HG02973 (cell line): ENCODE results near the gene TANK.

ENCODE experiments used
- ATAC-seq: cut with Tn5 transposase; IDR thresholded peaks from one replicate; pipeline ENCODE4 v1.9.1; 2021; ENCODE audit warnings: moderate library complexity; ENCODE audit not compliant: unreplicated experiment

The TANK gene, protein sequence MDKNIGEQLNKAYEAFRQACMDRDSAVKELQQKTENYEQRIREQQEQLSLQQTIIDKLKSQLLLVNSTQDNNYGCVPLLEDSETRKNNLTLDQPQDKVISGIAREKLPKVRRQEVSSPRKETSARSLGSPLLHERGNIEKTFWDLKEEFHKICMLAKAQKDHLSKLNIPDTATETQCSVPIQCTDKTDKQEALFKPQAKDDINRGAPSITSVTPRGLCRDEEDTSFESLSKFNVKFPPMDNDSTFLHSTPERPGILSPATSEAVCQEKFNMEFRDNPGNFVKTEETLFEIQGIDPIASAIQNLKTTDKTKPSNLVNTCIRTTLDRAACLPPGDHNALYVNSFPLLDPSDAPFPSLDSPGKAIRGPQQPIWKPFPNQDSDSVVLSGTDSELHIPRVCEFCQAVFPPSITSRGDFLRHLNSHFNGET

DNA sequence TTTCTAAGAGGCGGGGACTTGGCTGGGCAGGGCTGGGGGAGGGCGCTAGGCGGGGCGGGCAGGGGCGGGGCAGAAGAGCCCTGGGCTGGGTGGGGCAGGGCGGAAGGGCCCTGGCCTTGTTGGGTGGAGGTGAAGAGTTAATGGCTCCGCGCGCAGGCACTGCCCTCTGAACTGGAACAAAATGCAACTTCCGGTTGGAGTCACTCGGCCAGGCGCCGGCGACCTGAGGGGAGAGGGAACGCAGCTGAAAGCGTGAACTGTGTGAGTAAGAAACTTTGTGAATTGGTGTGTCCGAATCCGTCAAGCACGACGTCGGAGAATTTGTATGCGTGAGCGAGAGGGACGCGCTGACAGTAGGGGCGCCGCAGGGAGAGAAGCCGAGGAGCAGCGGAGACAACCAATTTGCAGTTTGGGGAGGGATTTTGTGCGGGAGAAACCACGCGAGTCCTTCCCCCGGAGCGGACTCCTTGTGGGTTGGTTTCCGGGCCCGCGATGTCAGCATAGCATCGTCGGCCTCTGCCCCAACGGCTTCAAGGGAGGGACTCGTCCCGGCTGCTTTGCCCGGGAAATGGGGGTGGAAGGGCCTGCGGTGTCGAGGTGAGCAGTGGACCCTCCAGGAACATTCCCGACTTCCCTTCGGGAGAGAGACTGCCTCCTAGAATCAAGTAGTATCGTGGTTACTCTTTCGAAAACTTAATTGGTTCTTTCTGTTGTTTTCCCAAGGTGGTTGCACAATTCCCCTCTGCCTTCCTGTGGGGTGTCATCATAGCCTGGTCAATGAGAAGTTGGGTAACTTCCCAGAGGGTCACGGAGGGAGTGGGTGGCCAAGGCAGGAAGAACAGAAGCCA lies at the start of gene TANK:
Gene TANK, plus strand, starts transcription at position 203 of the 848 bp plus-strand sequence. CDS start 19,235 bp downstream, outside the sequence.
- peak; percentile 89 for ATAC-seq

DNA sequence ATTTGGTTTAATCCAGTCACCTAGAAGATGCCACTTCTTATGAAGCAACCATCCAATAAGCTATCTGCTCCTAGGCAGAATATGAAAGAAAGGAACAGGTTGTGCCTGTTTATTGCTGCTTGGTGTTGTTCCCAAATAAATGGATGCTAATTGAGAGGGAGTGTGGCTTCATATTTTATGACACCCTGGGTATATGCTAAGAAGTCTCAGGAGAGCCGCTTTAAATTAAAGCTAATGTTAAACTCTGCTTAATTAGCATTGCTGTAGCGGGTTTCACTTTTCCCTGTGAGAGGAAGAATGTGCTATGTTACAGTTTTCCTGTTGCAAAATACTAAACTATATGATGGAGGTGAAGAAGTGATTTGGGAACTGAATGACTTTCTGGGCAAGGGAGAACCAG lies 48.7 kb upstream of the TANK start:
- no peak for ATAC-seq

DNA sequence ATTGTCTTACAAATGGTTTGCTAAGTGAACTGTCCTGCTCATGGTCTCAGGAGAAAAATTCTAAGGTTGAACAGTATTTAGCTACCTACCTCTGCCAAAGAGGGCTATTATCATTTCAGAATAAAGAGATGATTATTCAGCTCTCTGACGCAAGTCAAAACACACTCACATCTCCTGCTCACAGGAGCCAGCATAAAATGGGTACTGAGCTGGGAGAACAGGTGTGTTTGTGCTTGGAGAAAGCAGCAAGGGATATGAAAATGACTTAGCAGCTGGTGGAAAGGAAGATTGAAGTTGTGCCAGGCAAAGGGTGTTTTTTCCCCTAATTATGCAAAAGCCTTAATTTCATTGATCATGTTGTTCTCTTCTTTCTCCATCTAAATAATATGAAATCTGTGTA lies 47.3 kb upstream of the TANK start:
- no peak for ATAC-seq

DNA sequence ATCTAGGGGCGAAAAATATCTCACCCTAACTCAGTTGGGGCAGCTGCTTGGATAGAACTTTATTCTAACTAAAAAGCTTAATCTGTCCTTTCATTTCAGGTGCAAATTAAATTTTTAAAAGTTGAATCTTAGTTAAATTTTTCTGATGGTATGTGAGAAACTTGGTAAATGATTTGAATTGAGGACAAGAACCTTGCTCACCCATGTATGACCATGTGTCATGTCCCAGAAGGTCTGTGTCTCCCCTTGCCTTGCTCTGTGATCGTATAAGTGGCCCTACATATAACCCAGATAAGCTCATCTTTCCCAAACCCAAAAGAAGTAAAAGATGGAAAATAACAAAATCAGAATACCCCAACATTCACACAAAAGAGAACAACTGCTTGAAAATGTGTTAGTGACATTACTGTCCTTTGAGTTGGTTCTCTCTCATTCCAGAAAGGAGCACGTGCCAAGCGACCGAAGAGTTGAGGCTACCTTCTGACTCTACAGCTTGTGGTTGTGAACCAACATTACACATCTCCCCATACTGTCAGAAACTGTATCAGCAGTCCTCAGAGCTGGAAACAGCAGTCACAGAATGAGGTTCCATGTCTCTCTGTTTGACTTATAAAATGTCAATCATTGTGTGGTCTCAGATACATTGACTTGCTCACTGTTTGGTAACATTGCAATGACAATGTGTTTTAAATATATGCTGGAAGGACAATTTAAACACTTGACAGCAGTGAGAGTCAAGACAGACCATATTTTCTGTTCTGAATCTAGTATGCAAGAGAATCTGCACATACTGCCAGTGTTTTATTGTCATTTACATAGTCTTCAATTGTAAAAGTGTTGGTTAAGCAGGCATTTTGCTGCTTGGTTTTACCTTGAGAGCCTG lies 46.3 kb upstream of the TANK start:
- ATAC-seq = no peak

DNA sequence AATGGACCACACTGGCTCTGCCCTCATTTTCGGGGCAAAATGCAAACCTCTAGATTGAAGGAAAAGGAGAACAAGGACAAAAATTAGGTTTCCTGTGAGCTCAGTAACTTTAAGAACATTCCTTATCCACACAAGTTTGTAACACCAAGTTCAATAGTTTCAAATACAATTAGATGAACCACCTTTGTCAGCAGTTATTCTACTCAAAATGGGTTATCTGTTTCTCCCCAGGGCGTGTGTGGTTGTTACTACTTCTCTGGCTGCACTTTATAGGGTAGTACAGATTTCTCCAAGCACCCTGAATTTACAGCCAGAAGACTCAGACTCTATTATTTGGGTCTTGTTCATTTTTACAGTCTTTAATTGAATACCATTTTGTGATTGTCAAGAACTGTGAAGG lies 45.0 kb upstream of the TANK start:
- no peak for ATAC-seq

DNA sequence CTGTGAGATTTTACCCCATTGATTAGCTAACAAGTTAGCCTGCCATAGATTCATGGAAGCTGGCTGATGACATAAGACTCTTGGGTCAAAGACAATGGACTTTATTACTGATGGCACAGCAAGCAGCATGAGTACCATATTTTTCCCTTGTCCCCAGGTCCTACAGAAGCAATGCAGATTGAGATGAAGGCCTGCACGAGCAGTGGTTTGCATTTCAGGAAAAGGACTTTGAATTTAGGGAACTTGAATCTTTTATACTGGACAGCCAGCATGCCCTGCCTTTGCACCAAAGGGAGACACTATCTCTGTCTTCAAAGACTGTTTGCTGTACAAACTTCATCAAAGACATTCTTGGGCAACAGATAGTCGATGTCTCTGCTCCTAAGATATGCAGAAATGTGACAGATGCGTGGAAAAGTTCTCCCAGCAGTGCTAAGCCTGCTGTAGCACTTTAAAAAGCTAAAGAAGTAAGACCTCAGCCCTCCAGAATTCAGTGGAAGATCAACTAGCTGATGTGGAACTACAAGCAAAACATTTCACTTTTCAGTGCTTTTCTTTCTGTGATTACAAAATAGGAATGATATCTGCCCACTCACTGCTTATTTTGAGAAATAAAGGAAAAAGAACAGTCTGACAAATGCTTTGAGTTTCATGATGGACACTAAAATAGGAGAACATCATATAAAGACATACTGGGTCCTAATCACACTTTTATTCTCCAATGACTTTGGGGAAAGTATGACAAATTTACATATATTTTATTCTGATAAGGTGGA lies 44.4 kb upstream of the TANK start:
- ATAC-seq = no peak

DNA sequence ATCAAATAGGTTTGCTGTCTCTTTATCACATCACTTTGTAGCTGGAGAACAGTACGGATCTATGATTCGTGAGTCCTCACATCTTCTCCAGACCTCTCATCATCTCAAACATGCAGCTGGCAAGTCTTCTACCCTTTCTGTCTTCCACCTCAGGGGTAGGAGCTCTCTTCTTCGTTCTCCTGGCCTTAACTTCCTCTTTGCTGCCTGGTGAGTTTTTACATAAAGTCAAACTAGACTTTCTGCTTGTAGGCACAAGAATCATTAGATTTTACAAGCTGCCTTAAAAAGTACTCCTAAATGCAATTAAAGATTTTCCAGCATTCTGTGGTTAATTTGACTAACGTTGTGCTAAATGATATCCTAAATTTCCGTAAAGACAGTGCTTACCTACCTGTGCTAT lies 43.7 kb upstream of the TANK start:
- ATAC-seq = no peak

DNA sequence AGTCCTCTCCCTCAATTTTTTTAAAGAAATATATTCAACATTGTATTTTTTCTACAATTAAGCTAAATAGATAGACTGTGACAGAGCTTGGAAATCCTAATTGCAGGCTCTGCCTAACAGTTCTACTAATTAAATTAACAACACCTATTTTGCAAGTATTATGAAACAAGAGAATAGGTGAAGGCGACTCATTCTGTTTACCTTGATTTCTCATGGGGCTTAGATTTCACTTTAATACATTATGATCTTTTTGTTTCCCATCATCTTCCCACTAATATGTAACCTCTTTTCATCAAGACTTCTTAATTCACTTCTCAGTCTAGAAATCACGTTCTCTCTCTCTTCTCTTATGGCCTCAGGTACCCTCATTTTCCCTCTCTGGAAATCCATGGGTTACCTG lies 42.7 kb upstream of the TANK start:
- no peak for ATAC-seq

DNA sequence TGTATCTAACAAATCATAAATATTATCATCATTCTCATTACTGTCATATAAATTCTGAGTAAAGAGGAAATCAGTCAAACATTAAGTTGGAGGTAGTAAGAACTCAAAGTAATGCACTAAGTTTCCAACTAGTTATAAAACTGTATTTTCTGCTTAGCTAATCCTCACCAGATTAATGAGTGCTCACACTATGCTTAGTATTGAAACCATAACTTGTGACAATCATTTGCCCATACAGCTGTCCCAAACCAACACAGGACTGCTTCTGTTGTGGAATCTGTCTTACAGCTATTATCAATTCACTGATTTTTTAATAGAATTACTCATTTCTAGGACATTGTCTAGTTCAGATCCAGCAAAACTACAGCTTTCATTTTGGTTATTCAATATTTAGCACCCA lies 41.5 kb upstream of the TANK start:
- peak; percentile 37 for ATAC-seq

DNA sequence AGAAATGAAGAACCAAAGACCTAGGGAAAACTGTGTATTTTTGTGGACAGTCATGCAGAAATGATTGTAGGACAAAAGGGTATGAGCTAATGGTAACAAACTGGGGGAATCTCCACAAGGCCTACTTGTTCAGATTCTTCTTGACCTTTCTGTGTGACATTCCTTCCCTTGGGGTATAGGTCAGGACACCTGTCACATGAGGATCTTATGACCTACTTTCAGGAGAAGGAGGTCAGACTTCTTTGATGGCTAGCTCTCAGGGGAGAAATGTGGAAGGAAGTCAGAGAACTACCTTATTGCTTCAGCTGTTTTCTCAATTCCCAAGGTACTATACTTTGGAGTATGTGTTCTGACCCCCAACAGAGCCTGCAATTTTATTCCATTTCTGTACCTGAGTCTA lies 40.7 kb upstream of the TANK start:
- ATAC-seq = no peak

DNA sequence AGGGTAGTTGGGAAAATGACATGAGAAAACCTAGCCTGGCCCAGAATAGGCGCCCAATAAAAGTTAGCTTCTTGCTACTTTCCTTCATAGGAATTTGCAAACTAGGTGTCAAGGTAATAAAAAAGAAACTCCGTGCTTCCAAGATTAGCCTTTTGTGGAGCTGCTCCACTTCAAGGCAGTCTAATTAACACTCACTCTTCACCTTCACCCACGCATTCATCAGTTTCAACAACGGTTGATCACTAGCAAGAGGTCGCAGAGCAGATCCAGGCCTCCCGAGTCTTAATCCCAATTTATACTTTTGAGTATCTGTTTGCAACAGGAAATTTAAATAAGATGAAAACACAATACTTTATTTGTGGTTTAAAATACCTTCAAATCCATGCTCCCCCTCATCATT lies 39.5 kb upstream of the TANK start:
- no peak for ATAC-seq

DNA sequence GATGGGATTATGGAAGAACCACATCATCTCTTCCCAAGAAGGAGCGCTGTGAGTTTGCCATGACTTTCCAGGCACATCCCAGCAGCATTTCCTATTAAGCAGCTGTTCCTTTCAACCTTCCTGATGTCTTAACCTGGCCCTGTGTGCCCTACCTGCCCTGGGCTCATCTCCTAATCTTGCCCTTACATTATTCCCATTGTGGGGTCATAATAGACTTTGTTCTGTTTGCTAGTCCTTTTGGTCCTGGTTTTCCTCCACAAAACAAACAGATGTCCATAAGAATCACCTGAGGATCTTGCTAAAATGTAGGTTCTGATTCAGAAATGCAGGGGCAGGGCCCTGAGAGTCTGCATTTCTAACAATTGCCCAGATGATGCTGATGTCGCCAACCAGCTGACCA lies 38.6 kb upstream of the TANK start:
- no peak for ATAC-seq

DNA sequence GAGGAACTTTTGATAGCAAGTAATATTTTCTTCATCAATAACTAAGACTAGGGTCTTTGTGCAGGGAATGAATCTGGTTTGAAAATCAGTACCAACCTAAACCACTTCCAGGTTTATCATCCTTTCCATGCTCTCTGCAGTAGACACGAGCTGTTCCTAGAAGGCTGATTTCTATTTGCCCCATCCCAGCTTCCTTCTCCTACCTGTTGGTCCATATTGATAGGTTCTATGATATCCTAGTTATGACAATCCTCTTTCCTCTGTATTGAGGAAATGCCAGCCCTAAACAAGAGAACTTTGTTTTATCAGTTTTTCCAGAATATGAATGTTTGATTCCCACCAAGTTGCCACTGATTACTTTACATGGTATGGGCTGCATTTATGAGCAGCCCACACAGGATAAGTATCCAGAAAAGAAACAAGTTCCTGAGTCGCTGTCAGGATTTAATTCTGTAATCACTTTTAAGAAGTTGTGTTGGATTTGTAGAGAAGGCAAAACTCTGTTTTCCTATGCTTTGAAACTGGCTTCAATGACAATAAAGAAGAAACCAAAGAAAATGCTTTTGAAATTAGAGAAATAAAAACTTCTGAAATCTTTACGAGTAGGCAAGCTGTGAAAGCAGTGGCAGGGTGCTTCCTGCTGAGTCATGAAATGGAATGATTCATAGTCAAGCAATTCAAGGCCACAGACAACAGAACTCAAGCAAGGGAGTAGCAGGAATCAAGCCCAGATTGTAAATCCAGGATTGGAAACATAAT lies 37.3 kb upstream of the TANK start:
- ATAC-seq = peak; percentile 71

DNA sequence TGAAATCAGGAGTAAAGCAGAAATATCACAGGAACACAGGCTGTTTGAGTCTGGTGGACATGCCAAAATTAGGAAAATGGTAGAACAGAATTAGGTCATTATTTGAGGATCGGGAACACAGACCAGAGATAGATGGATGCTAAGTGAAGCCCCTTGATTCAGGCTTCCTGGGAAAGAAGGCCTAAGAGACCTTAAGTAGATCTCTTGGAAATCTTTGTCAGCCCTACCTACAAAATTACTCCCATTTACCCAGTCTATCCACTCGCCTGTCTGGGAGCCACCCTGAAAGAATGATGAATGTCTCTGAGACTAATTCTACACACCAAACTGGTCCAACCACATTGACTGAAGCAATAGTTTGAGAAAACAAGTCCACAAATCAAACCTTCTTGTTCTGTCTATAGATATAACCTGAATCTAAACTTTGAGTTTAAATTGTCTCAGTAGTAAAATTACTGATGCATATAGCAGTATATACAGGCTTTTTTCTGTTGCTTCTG lies 36.6 kb upstream of the TANK start:
- no peak for ATAC-seq

DNA sequence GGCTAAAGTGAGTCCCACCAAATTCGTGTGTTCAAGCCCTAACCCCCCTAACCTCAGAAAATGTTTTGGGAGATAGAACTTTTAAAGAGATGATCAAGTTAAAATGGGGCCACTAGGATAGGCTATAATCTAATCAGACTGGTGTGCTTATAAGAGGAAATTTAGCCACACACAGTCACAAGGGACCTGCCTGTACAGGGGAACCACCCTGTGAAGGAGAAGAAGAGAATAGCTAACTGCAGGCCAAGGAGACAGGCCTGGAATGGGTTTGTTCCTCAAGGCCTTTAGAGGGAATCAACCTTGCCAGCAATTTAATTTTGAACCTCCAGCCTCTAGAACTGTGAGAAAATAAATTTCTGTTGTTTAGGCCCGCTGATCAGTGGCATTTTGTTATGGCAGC lies 36.0 kb upstream of the TANK start:
- no peak for ATAC-seq

DNA sequence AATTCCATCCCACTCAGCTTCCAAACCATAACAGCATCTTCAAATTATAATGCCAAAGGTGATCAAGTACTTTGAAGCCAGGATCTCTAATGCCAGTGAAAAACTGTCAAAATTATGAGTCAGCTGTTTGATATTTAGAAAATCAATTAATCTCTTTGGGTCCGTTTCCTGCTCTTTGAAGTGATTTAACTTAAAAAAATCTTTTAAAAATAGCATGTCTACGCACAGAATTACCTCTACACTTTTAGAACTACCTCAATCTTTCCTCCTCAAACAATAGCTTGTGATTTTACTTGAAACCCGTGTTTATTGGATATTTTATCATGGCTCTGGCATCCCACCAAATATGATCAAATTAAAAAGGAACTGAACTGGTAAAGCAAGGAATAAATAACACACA lies 31.3 kb upstream of the TANK start:
- no peak for ATAC-seq

DNA sequence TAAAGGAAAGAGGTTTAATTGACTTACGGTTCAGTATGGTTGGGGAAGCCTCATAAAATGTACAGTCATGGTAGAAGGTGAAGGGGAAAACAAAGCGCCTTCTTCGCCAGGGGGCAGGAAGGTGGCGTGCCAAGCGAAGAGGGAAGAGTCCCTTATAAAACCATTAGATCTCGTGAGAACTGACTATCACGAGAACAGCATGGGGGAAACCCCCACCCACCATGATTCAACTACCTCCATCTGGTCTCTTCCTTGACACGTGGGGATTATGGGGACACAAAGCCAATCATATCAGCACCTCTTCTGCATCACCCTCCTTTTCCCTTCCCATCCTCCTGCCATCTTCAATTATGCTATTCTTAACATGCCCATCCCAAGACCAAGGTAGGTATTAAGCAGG lies 29.9 kb upstream of the TANK start:
- no peak for ATAC-seq

DNA sequence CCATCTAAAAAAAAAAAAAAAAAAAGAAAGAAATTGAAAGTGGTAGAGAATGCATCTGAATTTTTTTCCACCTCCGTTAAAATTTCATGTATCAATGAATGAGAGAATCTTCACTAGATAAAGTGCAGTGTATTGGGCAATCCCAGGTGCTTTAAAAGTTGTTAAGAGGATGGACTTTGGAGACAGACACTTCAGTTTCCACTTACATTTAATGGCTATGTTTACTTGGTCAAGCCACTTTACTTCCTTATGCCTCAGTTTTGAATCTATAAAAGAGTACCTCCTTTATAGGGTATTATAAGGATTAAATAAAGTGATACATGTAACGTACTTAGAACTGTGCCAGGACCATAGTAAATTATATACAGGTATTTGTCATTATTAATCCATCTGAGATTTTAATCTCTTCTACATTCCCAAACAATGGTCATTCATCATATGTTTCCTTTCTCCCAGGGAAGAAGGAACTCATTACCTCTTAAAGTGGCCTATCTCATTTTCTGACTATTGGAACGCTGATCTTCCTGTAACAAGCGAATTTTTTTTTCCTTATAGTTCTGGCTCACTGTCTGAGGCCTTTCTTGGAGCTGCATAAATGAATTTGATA lies 29.1 kb upstream of the TANK start:
- ATAC-seq = no peak

DNA sequence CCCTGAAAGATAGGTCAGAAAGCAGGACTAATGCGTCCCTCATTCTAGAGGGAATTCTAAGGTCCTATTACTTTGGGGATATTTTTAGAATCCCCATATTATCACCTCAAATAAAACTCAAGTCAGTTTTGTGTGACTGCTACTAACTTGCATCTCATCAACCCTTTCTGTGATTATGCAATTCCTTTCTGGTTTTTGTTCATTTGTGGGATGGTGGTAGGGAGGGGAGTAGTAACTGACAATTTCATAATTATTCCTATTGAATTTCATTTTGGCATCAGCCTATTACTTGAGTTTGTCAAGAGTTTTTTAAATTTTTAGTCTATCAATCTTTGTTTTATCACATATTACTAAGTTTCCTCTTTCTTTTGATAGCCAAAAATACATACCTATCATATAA lies 28.4 kb upstream of the TANK start:
- ATAC-seq = no peak
